Measurements from ENCODE around the gene ZNF319.
A peak's percentile ranks its signal among the peaks of the same experiment; 100 is the strongest.

Gene ZNF319

GRCh38 chr16:57999971-58000705 lies at the start of gene ZNF319:
Gene ZNF319, minus strand, starts transcription at chr16:58000672. Its CDS starts 2,407 bp downstream, at chr16:57998265.
- Histone ChIP-seq H3K9me3 (ENCODE audit: control insufficient read depth, low read length) (no peaks in the 10 kb centered on the region), H3K4me1 (ENCODE audit: control insufficient read depth, insufficient read depth, low read length) (peaks cover 25% of the 10 kb centered on the region), H3K9ac (ENCODE audit: low read length) (peak within 1 kb of the TSS; percentile 84), H3K4me3 (ENCODE audit: low read length) (peak within 1 kb of the TSS; percentile 94), H3K36me3 (ENCODE audit: control insufficient read depth, insufficient read depth, low read length) (no peaks in the 10 kb centered on the region), H3K27me3 (ENCODE audit: control insufficient read depth, insufficient read depth, low read length) (no peaks in the 10 kb centered on the region)

- Histone ChIP-seq H3K9me3 (ENCODE audit: control insufficient read depth, low read length) (no peaks in the 10 kb centered on the region), H3K36me3 (ENCODE audit: control insufficient read depth, insufficient read depth, low read length) (no peaks in the 10 kb centered on the region), H3K9ac (ENCODE audit: low read length) (no peak overlapping the region), H3K27me3 (ENCODE audit: control insufficient read depth, insufficient read depth, low read length) (no peaks in the 10 kb centered on the region), H3K4me3 (ENCODE audit: low read length) (no peak overlapping the region), H3K4me1 (ENCODE audit: control insufficient read depth, insufficient read depth, low read length) (peaks cover 10% of the 10 kb centered on the region)
These were observed 49.0 kb upstream of the ZNF319 start for GRCh38 chr16:58049232-58050185.

GRCh38 chr16:58048494-58049231 lies 48.2 kb upstream of the ZNF319 start:
- Histone ChIP-seq H3K36me3 (ENCODE audit: control insufficient read depth, insufficient read depth, low read length) (peaks cover 7% of the 10 kb centered on the region), H3K9ac (ENCODE audit: low read length) (no peak overlapping the region), H3K4me3 (ENCODE audit: low read length) (no peak overlapping the region), H3K9me3 (ENCODE audit: control insufficient read depth, low read length) (no peaks in the 10 kb centered on the region), H3K4me1 (ENCODE audit: control insufficient read depth, insufficient read depth, low read length) (peaks cover 10% of the 10 kb centered on the region), H3K27me3 (ENCODE audit: control insufficient read depth, insufficient read depth, low read length) (no peaks in the 10 kb centered on the region)

GRCh38 chr16:58047557-58048348 lies 47.3 kb upstream of the ZNF319 start:
- Histone ChIP-seq H3K4me3 (ENCODE audit: low read length) (no peak overlapping the region), H3K4me1 (ENCODE audit: control insufficient read depth, insufficient read depth, low read length) (peaks cover 10% of the 10 kb centered on the region), H3K27me3 (ENCODE audit: control insufficient read depth, insufficient read depth, low read length) (no peaks in the 10 kb centered on the region), H3K9ac (ENCODE audit: low read length) (no peak overlapping the region), H3K36me3 (ENCODE audit: control insufficient read depth, insufficient read depth, low read length) (peaks cover 14% of the 10 kb centered on the region), H3K9me3 (ENCODE audit: control insufficient read depth, low read length) (no peaks in the 10 kb centered on the region)

GRCh38 chr16:58046936-58047335 lies 46.5 kb upstream of the ZNF319 start:
- no peaks in the 10 kb centered on the region for H3K27me3 ChIP-seq (ENCODE audit: control insufficient read depth, insufficient read depth, low read length)
- H3K9me3 ChIP-seq (ENCODE audit: control insufficient read depth, low read length) = no peaks in the 10 kb centered on the region
- no peak overlapping the region for H3K4me3 ChIP-seq (ENCODE audit: low read length)
- peaks cover 10% of the 10 kb centered on the region for H3K4me1 ChIP-seq (ENCODE audit: control insufficient read depth, insufficient read depth, low read length)
- peaks cover 22% of the 10 kb centered on the region for H3K36me3 ChIP-seq (ENCODE audit: control insufficient read depth, insufficient read depth, low read length)
- no peak overlapping the region for H3K9ac ChIP-seq (ENCODE audit: low read length)

GRCh38 chr16:58046054-58046881 lies 45.8 kb upstream of the ZNF319 start:
- Histone ChIP-seq H3K4me3 (ENCODE audit: low read length) (no peak overlapping the region), H3K9me3 (ENCODE audit: control insufficient read depth, low read length) (no peaks in the 10 kb centered on the region), H3K4me1 (ENCODE audit: control insufficient read depth, insufficient read depth, low read length) (peaks cover 10% of the 10 kb centered on the region), H3K27me3 (ENCODE audit: control insufficient read depth, insufficient read depth, low read length) (no peaks in the 10 kb centered on the region), H3K9ac (ENCODE audit: low read length) (no peak overlapping the region), H3K36me3 (ENCODE audit: control insufficient read depth, insufficient read depth, low read length) (peaks cover 25% of the 10 kb centered on the region)

- Histone ChIP-seq H3K4me1 (ENCODE audit: control insufficient read depth, insufficient read depth, low read length) (peaks cover 10% of the 10 kb centered on the region), H3K9ac (ENCODE audit: low read length) (no peak overlapping the region), H3K4me3 (ENCODE audit: low read length) (no peak overlapping the region), H3K27me3 (ENCODE audit: control insufficient read depth, insufficient read depth, low read length) (no peaks in the 10 kb centered on the region), H3K36me3 (ENCODE audit: control insufficient read depth, insufficient read depth, low read length) (peaks cover 35% of the 10 kb centered on the region), H3K9me3 (ENCODE audit: control insufficient read depth, low read length) (no peaks in the 10 kb centered on the region)
These were observed 44.6 kb upstream of the ZNF319 start for GRCh38 chr16:58045096-58045495.

- H3K27me3 ChIP-seq (ENCODE audit: control insufficient read depth, insufficient read depth, low read length) = no peaks in the 10 kb centered on the region
- peaks cover 10% of the 10 kb centered on the region for H3K4me1 ChIP-seq (ENCODE audit: control insufficient read depth, insufficient read depth, low read length)
- H3K9ac ChIP-seq (ENCODE audit: low read length) = no peak overlapping the region
- H3K9me3 ChIP-seq (ENCODE audit: control insufficient read depth, low read length) = no peaks in the 10 kb centered on the region
- H3K36me3 ChIP-seq (ENCODE audit: control insufficient read depth, insufficient read depth, low read length) = peaks cover 35% of the 10 kb centered on the region
- no peak overlapping the region for H3K4me3 ChIP-seq (ENCODE audit: low read length)
These were observed 44.0 kb upstream of the ZNF319 start for GRCh38 chr16:58044266-58045019.

- no peak overlapping the region for H3K9ac ChIP-seq (ENCODE audit: low read length)
- H3K9me3 ChIP-seq (ENCODE audit: control insufficient read depth, low read length) = no peaks in the 10 kb centered on the region
- H3K36me3 ChIP-seq (ENCODE audit: control insufficient read depth, insufficient read depth, low read length) = peaks cover 35% of the 10 kb centered on the region
- no peaks in the 10 kb centered on the region for H3K27me3 ChIP-seq (ENCODE audit: control insufficient read depth, insufficient read depth, low read length)
- peaks cover 10% of the 10 kb centered on the region for H3K4me1 ChIP-seq (ENCODE audit: control insufficient read depth, insufficient read depth, low read length)
- no peak overlapping the region for H3K4me3 ChIP-seq (ENCODE audit: low read length)
These were observed 43.2 kb upstream of the ZNF319 start for GRCh38 chr16:58043571-58044155.

- H3K27me3 ChIP-seq (ENCODE audit: control insufficient read depth, insufficient read depth, low read length) = no peaks in the 10 kb centered on the region
- peaks cover 35% of the 10 kb centered on the region for H3K36me3 ChIP-seq (ENCODE audit: control insufficient read depth, insufficient read depth, low read length)
- H3K4me1 ChIP-seq (ENCODE audit: control insufficient read depth, insufficient read depth, low read length) = peaks cover 10% of the 10 kb centered on the region
These were observed 42.5 kb upstream of the ZNF319 start for GRCh38 chr16:58042886-58043515.

More at GRCh38 chr16:58042886-58043515, 42.5 kb upstream of the ZNF319 start:
- no peaks in the 10 kb centered on the region for H3K9me3 ChIP-seq (ENCODE audit: control insufficient read depth, low read length)
- no peak overlapping the region for H3K9ac ChIP-seq (ENCODE audit: low read length)
- H3K4me3 ChIP-seq (ENCODE audit: low read length) = no peak overlapping the region
